Activated T-helper 17 cell treated with anti-CD3 and anti-CD28 coated beads, Interleukin-2, amount 50 U/mL, for 72 hours (primary cell): ENCODE results near the gene COG7. TPM values are rescaled to one million over a fixed set of nuclear protein-coding genes. Genes with fewer than 3 reads are reported as not detected.
"Not testable (repeated sequence)": the region's sequence is repeated elsewhere in the genome, so short reads cannot be mapped to it uniquely, and the experiment has no call there.

Source experiments
- ATAC-seq: fragments of 150-1000 bp; cut with Tn5 transposase; replicated peaks from 2 replicates; pipeline ENCODE4 v1.10.0; 2021; ENCODE audit warnings: mild to moderate bottlenecking, moderate library complexity
- H3K27ac Mint-ChIP-seq: one replicate; pipeline ENCODE4 v1.8.0; 2022; ENCODE audit warnings: mixed read lengths
- H3K27me3 Mint-ChIP-seq: one replicate; pipeline ENCODE4 v1.8.0; 2022; ENCODE audit warnings: mixed read lengths
- H3K36me3 Mint-ChIP-seq: one replicate; pipeline ENCODE4 v1.8.0; 2022; ENCODE audit warnings: low read depth, mild to moderate bottlenecking, mixed read lengths
- H3K4me1 Mint-ChIP-seq: one replicate; pipeline ENCODE4 v1.8.0; 2022; ENCODE audit warnings: mixed read lengths
- H3K4me3 Mint-ChIP-seq: one replicate; pipeline ENCODE4 v1.8.0; 2022; ENCODE audit warnings: mild to moderate bottlenecking, mixed read lengths
- H3K9me3 Mint-ChIP-seq: one replicate; pipeline ENCODE4 v1.8.0; 2022; ENCODE audit warnings: mixed read lengths
- total RNA-seq, 2 donors: library from RNA; stranded (reverse); gene quantifications; one replicate each; pipeline ENCODE4 v1.2.3, GENCODE V29; 2022

COG7 gene
- total RNA-seq, 2 donors from 2014 or later, result 21.2 to 29.4 TPM

GRCh38 chr16:23409522-23409921 is 43.5 kb downstream of the COG7 start:
- no peaks in the 10 kb centered on the region for H3K4me1 Mint-ChIP-seq
- no peak for ATAC-seq
- no peaks in the 10 kb centered on the region for H3K27me3 Mint-ChIP-seq
- H3K9me3 Mint-ChIP-seq, result no peaks in the 10 kb centered on the region
- peaks cover 85% of the 10 kb centered on the region for H3K36me3 Mint-ChIP-seq
- no peak overlapping the region for H3K4me3 Mint-ChIP-seq
- no peak overlapping the region for H3K27ac Mint-ChIP-seq

DNA sequence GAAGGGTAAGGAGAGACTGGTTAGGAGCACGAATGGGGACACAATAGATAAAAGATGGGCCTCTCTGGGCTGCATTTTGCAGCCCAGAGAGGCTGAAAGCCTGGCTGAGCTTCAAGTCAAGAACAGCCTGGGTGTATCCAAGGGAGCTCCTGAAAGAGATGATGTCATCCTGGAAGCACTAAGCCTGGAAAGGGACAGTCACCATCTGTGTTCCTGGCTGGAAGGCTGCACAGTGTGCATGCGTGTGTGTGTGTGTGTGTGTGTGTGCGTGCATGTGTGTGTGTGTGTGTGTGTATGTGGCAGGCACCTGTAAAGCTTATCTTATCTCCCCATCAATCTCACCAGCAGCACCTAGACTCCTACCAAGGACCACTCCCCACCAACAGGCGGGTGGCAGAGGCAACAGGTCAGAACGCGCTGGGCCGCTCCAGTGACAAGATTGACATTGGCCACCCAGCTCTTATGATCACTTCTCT is 44.1 kb downstream of the COG7 start:
- Mint-ChIP-seq H3K27me3 (no peaks in the 10 kb centered on the region), H3K9me3 (no peaks in the 10 kb centered on the region), H3K4me3 (no peak overlapping the region), H3K27ac (no peak overlapping the region), H3K36me3 (peaks cover 85% of the 10 kb centered on the region), H3K4me1 (no peaks in the 10 kb centered on the region)
- ATAC-seq, result no peak

DNA sequence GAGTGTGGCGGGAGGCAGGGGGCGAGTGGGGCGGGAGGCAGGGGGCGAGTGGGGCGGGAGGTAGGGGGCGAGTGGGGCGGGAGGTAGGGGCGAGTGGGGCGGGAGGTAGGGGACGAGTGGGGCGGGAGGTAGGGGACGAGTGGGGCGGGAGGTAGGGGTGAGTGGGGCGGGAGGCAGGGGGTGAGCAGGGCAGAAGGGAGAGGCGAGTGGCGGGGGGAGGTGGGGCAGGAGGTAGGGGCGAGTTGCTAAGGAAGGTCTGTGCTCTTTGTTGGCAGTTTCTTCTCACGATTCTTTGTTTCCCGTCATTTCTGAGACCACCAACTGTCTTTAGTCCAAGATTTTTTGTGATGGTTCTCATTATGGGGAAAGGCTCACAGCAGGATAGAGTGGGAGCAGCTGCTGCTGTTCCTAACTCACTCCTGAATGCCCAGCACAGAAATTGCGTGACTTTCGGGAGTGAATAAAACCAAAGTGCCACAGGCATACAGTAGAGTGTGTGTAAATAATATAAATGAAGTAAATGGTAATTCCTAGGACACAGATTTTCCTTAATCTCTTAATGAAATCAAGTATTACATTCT is 44.7 kb downstream of the COG7 start:
- H3K36me3 Mint-ChIP-seq, result peaks cover 85% of the 10 kb centered on the region
- H3K4me3 Mint-ChIP-seq, result no peak overlapping the region
- no peak overlapping the region for H3K27ac Mint-ChIP-seq
- no peak for ATAC-seq
- no peaks in the 10 kb centered on the region for H3K9me3 Mint-ChIP-seq
- no peaks in the 10 kb centered on the region for H3K4me1 Mint-ChIP-seq
- H3K27me3 Mint-ChIP-seq, result no peaks in the 10 kb centered on the region

- Mint-ChIP-seq H3K27ac (peak overlapping the region; percentile 12), H3K4me1 (no peaks in the 10 kb centered on the region), H3K36me3 (peaks cover 85% of the 10 kb centered on the region), H3K4me3 (no peak overlapping the region), H3K9me3 (no peaks in the 10 kb centered on the region), H3K27me3 (no peaks in the 10 kb centered on the region)
- no peak for ATAC-seq
These were observed 45.4 kb downstream of the COG7 start for GRCh38 chr16:23407436-23408127.

DNA sequence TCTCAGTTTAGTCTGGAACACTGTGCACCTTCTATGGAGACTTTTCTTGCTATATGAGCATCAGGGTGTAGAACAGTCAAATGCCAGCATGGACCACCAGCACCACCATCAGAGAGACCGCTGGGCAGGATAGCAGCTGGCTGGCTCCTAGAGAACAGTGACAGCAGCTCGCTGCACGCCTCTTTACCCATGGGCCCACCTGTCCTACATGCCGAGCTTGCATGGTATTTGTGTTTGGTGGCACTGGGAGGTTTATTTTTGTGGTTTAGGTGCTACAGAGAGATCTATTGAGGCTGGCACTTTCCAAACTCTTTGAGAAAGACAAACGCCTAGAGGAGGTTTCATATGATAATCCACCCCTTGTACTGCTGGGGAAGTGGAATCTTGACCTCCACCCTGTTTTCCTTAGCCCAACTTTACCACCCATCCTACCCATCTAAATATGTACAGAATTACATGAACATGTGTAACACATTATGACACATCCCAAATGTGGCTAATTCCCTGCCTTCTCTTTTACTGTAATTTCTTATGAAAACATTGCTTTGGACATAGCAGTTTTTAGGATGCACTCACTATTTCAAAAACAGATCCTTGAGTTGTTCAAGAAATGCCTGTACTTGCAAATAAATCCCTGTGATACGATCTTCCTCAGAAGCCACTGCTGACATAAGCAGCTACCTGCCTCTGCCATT is 46.3 kb downstream of the COG7 start:
- H3K4me1 Mint-ChIP-seq, result no peaks in the 10 kb centered on the region
- peaks cover 92% of the 10 kb centered on the region for H3K36me3 Mint-ChIP-seq
- no peak overlapping the region for H3K4me3 Mint-ChIP-seq
- H3K27ac Mint-ChIP-seq, result peak overlapping the region; percentile 12
- no peak for ATAC-seq
- H3K27me3 Mint-ChIP-seq, result no peaks in the 10 kb centered on the region
- no peaks in the 10 kb centered on the region for H3K9me3 Mint-ChIP-seq

DNA sequence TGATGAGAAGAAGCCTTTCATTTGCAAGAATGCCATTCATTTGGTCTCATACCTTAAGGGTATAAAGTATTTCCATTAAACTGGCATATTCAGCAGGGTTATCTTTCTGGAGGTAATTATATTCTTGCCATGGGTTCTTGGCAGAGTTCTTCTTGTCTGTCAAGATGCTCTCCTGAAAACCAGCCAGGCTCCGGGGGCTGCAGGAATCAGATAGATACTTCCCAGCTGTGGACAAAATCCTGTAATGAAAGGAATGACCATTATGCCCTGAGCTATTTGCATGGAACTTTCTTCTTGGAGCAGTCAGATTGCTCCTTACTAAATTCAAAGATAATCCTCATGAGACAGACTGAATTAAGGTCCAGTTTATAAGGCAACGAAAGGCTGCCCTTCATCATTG is 47.0 kb downstream of the COG7 start:
- Mint-ChIP-seq H3K27ac (no peak overlapping the region), H3K9me3 (no peaks in the 10 kb centered on the region), H3K36me3 (peaks cover 92% of the 10 kb centered on the region), H3K4me3 (no peak overlapping the region), H3K4me1 (no peaks in the 10 kb centered on the region), H3K27me3 (no peaks in the 10 kb centered on the region)
- ATAC-seq, result no peak

DNA sequence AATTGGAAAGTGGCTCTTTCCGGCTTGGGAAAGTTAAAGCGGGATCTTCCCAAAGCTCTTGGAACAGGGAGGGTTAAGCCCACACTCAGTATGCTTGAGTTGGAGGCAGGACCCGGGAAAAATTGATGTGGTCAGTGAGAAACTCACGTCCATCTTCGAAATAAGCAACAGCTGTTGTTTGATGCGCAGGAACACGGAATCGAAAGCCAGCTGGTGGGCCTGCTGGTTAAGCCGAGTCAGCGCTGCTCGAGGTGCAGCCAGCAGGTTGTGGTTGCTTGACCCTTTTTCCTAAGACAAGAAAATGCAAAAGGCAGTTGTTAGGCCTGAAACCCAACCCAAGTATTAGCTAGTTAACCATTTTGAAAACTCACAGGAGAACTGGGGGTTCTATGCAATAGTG is 49.4 kb downstream of the COG7 start:
- peaks cover 94% of the 10 kb centered on the region for H3K36me3 Mint-ChIP-seq
- peaks cover 5% of the 10 kb centered on the region for H3K4me1 Mint-ChIP-seq
- H3K4me3 Mint-ChIP-seq, result no peak overlapping the region
- no peak for ATAC-seq
- H3K27me3 Mint-ChIP-seq, result no peaks in the 10 kb centered on the region
- H3K27ac Mint-ChIP-seq, result no peak overlapping the region
- H3K9me3 Mint-ChIP-seq, result no peaks in the 10 kb centered on the region

DNA sequence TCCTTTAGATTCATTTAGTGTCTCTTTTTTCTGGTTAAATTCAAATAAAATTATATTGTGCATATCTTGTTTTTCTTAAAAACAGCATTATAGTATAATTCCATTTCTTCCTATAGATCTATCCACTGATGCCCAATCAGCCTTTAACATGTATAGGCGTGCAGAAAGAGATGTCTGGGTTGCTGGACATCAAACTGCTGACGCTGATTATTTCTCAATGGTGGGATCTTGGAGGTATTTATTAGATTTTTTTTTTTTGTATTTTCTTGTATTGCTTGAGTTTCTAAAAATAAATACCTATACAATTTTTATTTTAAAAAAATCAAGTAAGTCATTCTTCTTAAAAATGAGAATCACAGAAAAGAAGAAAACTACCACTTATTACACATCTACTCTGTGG is 50.9 kb downstream of the COG7 start:
- H3K27me3 Mint-ChIP-seq, result no peaks in the 10 kb centered on the region
- no peaks in the 10 kb centered on the region for H3K9me3 Mint-ChIP-seq
- H3K4me1 Mint-ChIP-seq, result peaks cover 8% of the 10 kb centered on the region
- no peak for ATAC-seq
- H3K27ac Mint-ChIP-seq, result no peak overlapping the region
- no peak overlapping the region for H3K4me3 Mint-ChIP-seq
- H3K36me3 Mint-ChIP-seq, result peaks cover 100% of the 10 kb centered on the region

DNA sequence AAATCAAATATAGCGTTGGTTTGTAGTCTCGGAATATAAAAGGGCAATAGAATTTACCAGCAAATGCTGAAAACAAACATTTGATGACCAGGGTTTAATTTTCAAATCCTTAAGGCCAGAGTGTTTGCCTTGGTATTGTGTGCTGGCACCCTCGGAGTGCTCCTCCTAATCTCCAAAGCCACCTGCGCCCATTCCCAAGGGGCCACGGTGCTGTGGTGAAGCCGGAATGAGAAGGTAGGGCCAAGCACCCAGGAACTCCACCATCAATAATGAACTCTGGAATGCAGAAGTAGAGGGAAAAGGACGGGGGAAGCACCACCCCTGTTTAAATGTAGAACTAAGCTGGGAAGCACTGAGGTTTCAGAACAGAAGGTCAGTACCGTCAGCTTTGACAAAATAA is 51.9 kb downstream of the COG7 start:
- Mint-ChIP-seq H3K9me3 (no peaks in the 10 kb centered on the region), H3K36me3 (peaks cover 94% of the 10 kb centered on the region), H3K4me3 (no peak overlapping the region), H3K27ac (no peak overlapping the region), H3K4me1 (peaks cover 8% of the 10 kb centered on the region), H3K27me3 (no peaks in the 10 kb centered on the region)
- no peak for ATAC-seq

GRCh38 chr16:23400447-23400846 is 52.5 kb downstream of the COG7 start:
- ATAC-seq, result not testable (repeated sequence)

GRCh38 chr16:23398987-23399805 is 53.8 kb downstream of the COG7 start:
- no peak for ATAC-seq
- Mint-ChIP-seq H3K36me3 (peaks cover 88% of the 10 kb centered on the region), H3K4me3 (no peak overlapping the region), H3K4me1 (peaks cover 8% of the 10 kb centered on the region), H3K27ac (peak overlapping the region; percentile 7), H3K27me3 (no peaks in the 10 kb centered on the region), H3K9me3 (no peaks in the 10 kb centered on the region)

More at GRCh38 chr16:23400447-23400846, 52.5 kb downstream of the COG7 start:
- H3K4me1 Mint-ChIP-seq, H3K4me3 Mint-ChIP-seq, H3K27me3 Mint-ChIP-seq, H3K9me3 Mint-ChIP-seq, H3K27ac Mint-ChIP-seq: not testable (repeated sequence)
- peaks cover 89% of the 10 kb centered on the region for H3K36me3 Mint-ChIP-seq

- Mint-ChIP-seq H3K36me3 (peaks cover 86% of the 10 kb centered on the region), H3K27ac (no peak overlapping the region), H3K27me3 (no peaks in the 10 kb centered on the region), H3K4me1 (peaks cover 8% of the 10 kb centered on the region), H3K9me3 (no peaks in the 10 kb centered on the region), H3K4me3 (no peak overlapping the region)
- no peak for ATAC-seq
These were observed 55.5 kb downstream of the COG7 start for GRCh38 chr16:23397464-23397863.

DNA sequence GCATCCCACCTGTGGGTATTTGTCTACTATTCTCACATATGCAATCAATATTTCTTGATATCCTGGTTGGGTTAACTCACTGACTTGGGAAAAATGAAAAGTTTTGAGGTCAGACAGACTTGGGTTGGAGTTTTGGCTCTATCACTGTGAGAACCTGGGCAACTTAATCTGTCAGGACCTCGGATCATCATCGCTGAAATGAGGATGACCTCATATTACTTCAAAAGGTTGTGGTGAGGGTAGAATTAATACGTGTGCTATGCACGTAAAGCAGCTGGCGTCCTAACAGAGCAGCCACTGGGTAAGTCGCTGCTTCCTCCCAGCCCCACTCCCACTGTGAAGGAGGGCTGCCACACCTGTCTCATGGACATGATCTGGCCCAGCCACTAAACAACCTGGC is 57.3 kb downstream of the COG7 start:
- Mint-ChIP-seq H3K4me3 (no peak overlapping the region), H3K9me3 (no peaks in the 10 kb centered on the region), H3K4me1 (peaks cover 8% of the 10 kb centered on the region), H3K27ac (no peak overlapping the region), H3K27me3 (no peaks in the 10 kb centered on the region), H3K36me3 (peaks cover 81% of the 10 kb centered on the region)
- no peak for ATAC-seq

DNA sequence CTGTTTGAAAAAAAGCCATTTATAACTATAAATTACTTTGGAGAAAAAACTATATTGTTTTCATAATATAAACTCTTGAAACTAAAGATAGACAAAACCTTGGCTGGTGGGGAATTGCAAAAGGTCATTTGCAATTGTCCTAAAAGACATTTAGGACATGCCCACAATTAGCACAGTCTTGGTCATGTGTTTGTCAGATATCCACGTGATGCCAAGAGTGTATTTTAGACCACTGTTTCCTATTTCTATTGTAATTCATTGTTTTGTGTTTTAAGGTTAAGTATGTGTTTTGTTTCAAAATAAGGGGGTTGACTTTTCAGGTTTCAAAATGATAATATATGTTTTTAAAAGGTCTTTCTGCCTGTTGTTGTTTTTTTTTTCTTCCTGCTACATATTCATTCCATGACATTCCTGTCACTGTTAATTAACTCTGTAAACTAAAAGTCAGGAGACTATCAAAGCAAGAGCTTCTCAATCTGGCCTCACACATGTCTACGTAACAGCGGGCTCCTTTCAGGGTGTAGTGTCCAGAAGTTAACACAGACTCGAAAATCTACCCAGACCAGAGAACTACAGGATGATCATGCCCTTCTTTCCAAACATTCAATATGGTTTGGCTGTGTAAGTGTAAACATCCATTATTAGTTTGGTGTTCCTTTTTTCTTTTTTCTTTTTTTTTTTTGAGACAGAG is 58.7 kb downstream of the COG7 start:
- peaks cover 5% of the 10 kb centered on the region for H3K4me1 Mint-ChIP-seq
- no peak overlapping the region for H3K27ac Mint-ChIP-seq
- no peak for ATAC-seq
- peaks cover 81% of the 10 kb centered on the region for H3K36me3 Mint-ChIP-seq
- H3K9me3 Mint-ChIP-seq, result no peaks in the 10 kb centered on the region
- H3K4me3 Mint-ChIP-seq, result no peak overlapping the region
- H3K27me3 Mint-ChIP-seq, result no peaks in the 10 kb centered on the region
